Glutamatergic neuron (in vitro differentiated cells): ENCODE data around the gene DCUN1D2. TPM values are rescaled to one million over a fixed set of nuclear protein-coding genes. Genes with fewer than 3 reads are reported as not detected.
"Not testable (repeated sequence)": the region's sequence is repeated elsewhere in the genome, so short reads cannot be mapped to it uniquely, and the experiment has no call there.

Experiments used
- DNase-seq: peaks from one replicate; pipeline ENCODE4 v3.0.0; 2022
- H3K27ac Mint-ChIP-seq: one replicate; pipeline ENCODE4 v1.8.0; 2020; ENCODE audit warnings: mild to moderate bottlenecking, mixed read lengths, inconsistent platforms; ENCODE audit not compliant: unreplicated experiment
- H3K27me3 Mint-ChIP-seq: one replicate; pipeline ENCODE4 v1.8.0; 2020; ENCODE audit warnings: mild to moderate bottlenecking, moderate library complexity, mixed read lengths, inconsistent platforms; ENCODE audit not compliant: unreplicated experiment
- H3K36me3 Mint-ChIP-seq: one replicate; pipeline ENCODE4 v1.8.0; 2020; ENCODE audit warnings: mild to moderate bottlenecking, mixed read lengths, inconsistent platforms; ENCODE audit not compliant: unreplicated experiment
- H3K4me1 Mint-ChIP-seq: one replicate; pipeline ENCODE4 v1.8.0; 2020; ENCODE audit warnings: mild to moderate bottlenecking, low read depth, mixed read lengths, inconsistent platforms; ENCODE audit not compliant: unreplicated experiment
- H3K4me3 Mint-ChIP-seq: one replicate; pipeline ENCODE4 v1.8.0; 2020; ENCODE audit warnings: mild to moderate bottlenecking, mixed read lengths, inconsistent platforms; ENCODE audit not compliant: unreplicated experiment
- H3K9me3 Mint-ChIP-seq: one replicate; pipeline ENCODE4 v1.8.0; 2020; ENCODE audit warnings: mild to moderate bottlenecking, moderate library complexity, mixed read lengths, inconsistent platforms; ENCODE audit not compliant: unreplicated experiment
- CTCF ChIP-seq: fragments of 200-600 bp; sonication (generic); IDR thresholded peaks from one replicate; pipeline ENCODE4 v1.5.0; 2021; ENCODE audit not compliant: partially characterized antibody, unreplicated experiment
- total RNA-seq: library from RNA; stranded (reverse); fragmentation: NEBNext Ultra II Directional; extraction: Animal tissue kit (Norgen Biotek cat#: 25700); gene quantifications from one replicate; pipeline ENCODE4 v1.2.1, GENCODE V29; 2021; ENCODE audit not compliant: unreplicated experiment

Gene DCUN1D2
- total RNA-seq, 1 donor from 2014 or later, result 97.7 TPM

DNA sequence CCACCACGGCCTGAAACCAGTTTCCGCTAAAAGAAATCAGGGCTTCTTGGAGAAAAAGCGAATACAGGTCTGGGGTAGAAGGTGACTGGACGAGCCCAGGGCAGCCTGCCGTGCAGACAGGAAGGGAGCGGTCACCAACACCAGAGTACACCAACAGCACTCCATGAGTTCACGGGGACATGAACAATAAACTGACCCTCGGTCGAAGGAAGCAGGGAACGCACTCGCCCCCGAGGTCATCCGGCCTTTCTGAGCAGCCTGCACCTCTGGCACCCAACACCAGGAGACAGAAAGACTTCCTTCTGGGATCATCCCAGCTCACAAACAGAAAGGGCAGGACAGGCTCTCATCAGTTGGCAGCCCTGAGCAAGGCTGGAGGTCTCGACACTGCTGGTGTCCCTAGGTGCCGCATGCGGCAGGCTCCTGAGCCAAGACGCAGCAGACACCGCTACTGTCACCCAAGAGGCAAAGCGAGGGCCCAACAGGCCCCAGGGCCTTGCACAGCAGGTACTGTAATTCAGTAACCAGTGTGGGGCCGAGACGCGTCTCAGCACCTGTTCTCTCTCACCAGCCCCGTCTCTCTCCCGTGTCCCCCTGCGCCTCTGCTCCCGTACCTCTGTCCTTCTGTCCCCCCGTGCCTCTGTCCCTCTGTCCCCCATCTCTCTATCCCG lies 18.0 kb downstream of the DCUN1D2 start:
- Mint-ChIP-seq H3K27ac (no peak overlapping the region), H3K27me3 (peaks cover 4% of the 10 kb centered on the region), H3K4me1 (peaks cover 15% of the 10 kb centered on the region), H3K4me3 (no peak overlapping the region), H3K9me3 (peaks cover 2% of the 10 kb centered on the region), H3K36me3 (peaks cover 11% of the 10 kb centered on the region)
- TF ChIP-seq CTCF, result no peak
- no peak for DNase-seq

- peaks cover 1% of the 10 kb centered on the region for H3K9me3 Mint-ChIP-seq
- TF ChIP-seq CTCF, result no peak
- H3K27ac Mint-ChIP-seq, result no peak overlapping the region
- DNase-seq, result no peak
- peaks cover 15% of the 10 kb centered on the region for H3K4me1 Mint-ChIP-seq
- peaks cover 11% of the 10 kb centered on the region for H3K36me3 Mint-ChIP-seq
- peaks cover 4% of the 10 kb centered on the region for H3K27me3 Mint-ChIP-seq
- no peak overlapping the region for H3K4me3 Mint-ChIP-seq
These were observed 18.7 kb downstream of the DCUN1D2 start for GRCh38 chr13:113471844-113472243.

DNA sequence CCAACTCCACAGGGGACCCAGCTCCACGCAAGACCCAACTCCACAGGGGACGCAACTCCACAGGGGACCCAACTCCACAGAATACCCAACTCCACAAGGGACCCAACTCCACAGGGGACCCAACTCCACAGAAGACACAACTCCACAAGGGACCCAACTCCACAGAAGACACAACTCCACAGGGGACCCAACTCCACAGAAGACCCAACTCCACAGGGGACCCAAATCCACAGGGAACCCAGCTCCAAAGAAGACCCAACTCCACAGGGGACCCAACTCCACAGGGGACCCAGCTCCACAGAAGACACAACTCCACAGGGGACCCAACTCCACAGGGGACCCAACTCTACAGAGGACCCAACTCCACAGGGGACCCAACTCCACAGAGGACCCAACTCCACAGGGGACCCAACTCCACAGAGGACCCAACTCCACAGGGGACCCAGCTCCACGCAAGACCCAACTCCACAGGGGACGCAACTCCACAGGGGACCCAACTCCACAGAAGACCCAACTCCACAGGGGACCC lies 19.8 kb downstream of the DCUN1D2 start:
- not testable (repeated sequence) for DNase-seq, H3K27ac Mint-ChIP-seq, H3K27me3 Mint-ChIP-seq, H3K9me3 Mint-ChIP-seq, H3K4me3 Mint-ChIP-seq
- Mint-ChIP-seq H3K4me1 (peaks cover 15% of the 10 kb centered on the region), H3K36me3 (peaks cover 11% of the 10 kb centered on the region)

GRCh38 chr13:113470073-113470472 lies 20.4 kb downstream of the DCUN1D2 start:
- H3K4me3 Mint-ChIP-seq, result no peak overlapping the region
- peaks cover 4% of the 10 kb centered on the region for H3K27me3 Mint-ChIP-seq
- H3K36me3 Mint-ChIP-seq, result peaks cover 11% of the 10 kb centered on the region
- no peak for DNase-seq
- TF ChIP-seq CTCF, result no peak
- H3K27ac Mint-ChIP-seq, result no peak overlapping the region
- H3K4me1 Mint-ChIP-seq, result peaks cover 15% of the 10 kb centered on the region
- H3K9me3 Mint-ChIP-seq, result no peaks in the 10 kb centered on the region

DNA sequence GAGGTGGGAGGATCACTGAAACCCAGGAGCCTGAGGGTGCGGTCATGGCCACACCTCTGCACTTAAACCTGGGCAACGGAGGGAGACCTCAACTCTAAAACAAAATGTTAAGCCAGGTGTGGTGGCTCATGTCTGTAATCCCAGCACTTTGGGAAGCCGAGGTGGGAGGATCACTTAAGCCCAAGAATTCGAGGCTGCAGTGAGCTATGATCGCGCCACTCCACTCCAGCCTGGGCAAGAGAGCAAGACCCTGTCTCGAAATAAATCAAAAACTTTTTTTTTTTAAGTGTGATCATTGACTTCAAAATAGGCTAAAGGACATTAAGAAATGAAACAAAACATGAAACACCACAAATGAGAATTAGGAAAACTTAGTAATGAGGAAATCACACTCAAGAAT lies 20.9 kb downstream of the DCUN1D2 start:
- Mint-ChIP-seq H3K4me1 (peaks cover 15% of the 10 kb centered on the region), H3K9me3 (no peaks in the 10 kb centered on the region), H3K27me3 (peaks cover 4% of the 10 kb centered on the region), H3K27ac (peak overlapping the region; percentile 90), H3K4me3 (no peak overlapping the region), H3K36me3 (peaks cover 11% of the 10 kb centered on the region)
- no peak for DNase-seq
- TF ChIP-seq CTCF, result no peak
